ENCODE measurements around the gene PDE8B.

Gene PDE8B

DNA sequence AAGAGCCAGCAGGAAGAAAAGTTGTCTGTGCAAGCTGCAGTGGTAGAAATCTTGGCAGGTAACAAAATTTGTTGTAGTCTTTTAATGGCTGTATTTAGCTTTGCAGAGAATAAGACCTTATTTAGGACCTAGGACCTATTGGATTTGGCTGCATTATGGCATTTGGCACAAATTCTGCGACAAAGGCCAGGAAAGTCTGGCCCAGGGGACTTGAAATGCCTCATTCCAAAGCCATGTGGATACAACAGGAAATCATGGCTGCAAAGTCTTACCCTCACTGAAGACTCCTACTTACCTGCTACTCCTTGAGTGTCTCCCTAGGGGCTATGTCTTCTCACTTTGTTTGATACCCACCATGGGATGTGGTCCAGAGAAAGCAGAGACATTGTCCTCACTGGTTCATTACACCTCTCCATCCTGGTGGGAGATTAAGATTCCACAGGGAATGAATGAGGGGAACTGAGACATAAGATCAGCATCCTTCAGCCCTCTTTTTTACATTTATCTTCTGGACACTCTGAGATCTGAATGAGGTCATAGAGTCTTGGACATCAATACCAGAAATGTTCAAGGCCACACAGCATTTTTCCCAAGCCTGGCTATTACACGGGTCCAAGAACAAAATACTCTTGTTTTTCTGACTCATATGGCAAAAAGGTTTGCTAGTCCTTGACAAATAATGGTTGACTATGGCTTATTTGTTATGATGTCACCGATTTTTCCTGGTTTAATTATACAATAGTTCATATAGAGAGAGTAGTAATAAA, 119.4 kb downstream of the PDE8B start:
- H3K4me2 ChIP-seq: no peak overlapping the region
- H3K9me3 ChIP-seq: no peaks in the 10 kb centered on the region
- peaks cover 17% of the 10 kb centered on the region; the same call in 1 of the 2 replicates for H3K4me1 ChIP-seq
- no peaks in the 10 kb centered on the region for H3K36me3 ChIP-seq
- no peak overlapping the region for H3K27ac ChIP-seq
- no peak for TF ChIP-seq Cebpa-rat (IDR thresholded peaks at IDR 0.05)
- no peaks in the 10 kb centered on the region for H4K20me1 ChIP-seq
- no peaks in the 10 kb centered on the region for H3K27me3 ChIP-seq
- H3K4me3 ChIP-seq: no peak overlapping the region
- H3K9ac ChIP-seq: no peak overlapping the region

DNA sequence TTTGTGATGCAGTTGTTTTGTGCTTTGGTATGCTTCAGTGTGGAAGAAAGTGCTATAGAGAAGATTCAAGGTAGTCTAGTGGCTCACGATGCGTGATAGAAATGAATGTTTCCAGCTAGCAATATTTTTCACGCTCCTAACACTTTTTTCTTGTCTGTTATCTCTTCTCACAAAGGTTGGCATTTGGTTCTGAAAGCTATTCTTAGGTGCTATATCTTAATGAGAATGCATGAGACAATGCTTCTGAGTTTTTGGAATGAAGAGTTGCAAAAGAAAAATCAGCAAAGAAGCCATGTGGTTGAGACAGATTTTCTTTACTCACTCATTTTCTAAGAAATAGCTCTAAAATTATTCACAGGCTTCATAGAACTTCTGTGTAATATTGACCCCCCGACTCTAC, 122.6 kb downstream of the PDE8B start:
- no peak for TF ChIP-seq Cebpa-rat (IDR thresholded peaks at IDR 0.05)
- Histone ChIP-seq H3K9ac (no peak overlapping the region), H3K27ac (no peak overlapping the region), H3K4me3 (no peak overlapping the region), H3K4me1 (peaks cover 17% of the 10 kb centered on the region; the same call in 1 of the 2 replicates), H3K36me3 (no peaks in the 10 kb centered on the region), H4K20me1 (no peaks in the 10 kb centered on the region), H3K9me3 (no peaks in the 10 kb centered on the region), H3K27me3 (no peaks in the 10 kb centered on the region), H3K4me2 (no peak overlapping the region)

DNA sequence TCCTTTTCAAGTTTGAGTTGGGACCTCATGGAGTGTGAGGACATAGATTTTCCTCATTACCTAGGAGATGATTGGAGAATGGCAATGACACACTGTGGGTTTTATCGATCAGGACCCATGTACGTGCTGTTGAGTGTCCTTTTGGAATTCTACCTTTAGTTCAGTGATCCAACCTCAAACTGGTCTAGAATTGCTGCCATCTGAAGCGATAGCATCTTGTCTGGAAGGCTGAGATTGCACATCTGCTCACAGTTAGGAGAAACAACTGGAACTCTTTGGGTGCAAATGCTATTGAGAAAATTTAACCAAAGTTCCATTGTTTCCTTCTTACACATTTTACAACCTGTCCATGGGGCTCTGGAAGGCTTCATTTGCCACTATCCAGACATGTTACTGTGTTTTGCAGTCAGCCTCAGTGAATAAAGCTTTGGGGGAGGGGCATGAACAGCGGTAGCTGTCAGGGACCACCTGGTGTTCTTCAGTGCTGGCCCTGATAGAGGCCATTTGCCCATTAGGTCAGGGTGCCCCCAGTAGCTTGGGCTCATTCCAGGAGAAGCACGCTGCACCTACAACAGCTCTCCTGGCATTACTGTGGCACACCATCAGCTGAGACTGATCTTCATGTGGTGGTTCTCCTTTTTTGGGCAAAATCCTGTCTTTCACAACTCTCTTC, 123.1 kb downstream of the PDE8B start:
- H4K20me1 ChIP-seq: no peaks in the 10 kb centered on the region
- no peak overlapping the region for H3K9ac ChIP-seq
- H3K36me3 ChIP-seq: no peaks in the 10 kb centered on the region
- H3K4me2 ChIP-seq: no peak overlapping the region
- TF ChIP-seq Cebpa-rat (IDR thresholded peaks at IDR 0.05): no peak
- no peaks in the 10 kb centered on the region for H3K9me3 ChIP-seq
- peaks cover 17% of the 10 kb centered on the region; the same call in 1 of the 2 replicates for H3K4me1 ChIP-seq
- H3K27me3 ChIP-seq: no peaks in the 10 kb centered on the region
- no peak overlapping the region for H3K27ac ChIP-seq
- no peak overlapping the region for H3K4me3 ChIP-seq

DNA sequence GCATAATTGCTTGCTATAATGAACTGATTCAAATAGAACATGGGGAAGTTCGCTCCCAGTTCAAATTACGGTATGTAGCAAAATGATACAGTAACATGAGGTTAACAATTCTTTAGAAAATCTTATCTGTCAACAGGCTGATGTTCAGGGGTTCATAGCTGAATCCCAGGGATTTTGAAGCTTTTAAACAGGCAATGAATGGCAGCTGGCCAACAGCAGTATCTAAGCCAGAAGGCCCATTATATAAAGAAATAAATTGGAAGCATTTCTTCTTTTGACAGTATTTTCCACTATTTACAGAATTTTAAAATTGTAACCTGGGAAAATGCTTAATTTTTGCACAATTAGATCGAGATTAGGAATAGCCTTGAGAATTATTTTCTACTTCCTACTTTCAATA, 126.8 kb downstream of the PDE8B start:
- Histone ChIP-seq H3K36me3 (no peaks in the 10 kb centered on the region), H3K9me3 (no peaks in the 10 kb centered on the region), H3K27me3 (no peaks in the 10 kb centered on the region), H4K20me1 (no peaks in the 10 kb centered on the region), H3K4me2 (no peak overlapping the region), H3K27ac (no peak overlapping the region), H3K4me1 (no peaks in the 10 kb centered on the region), H3K9ac (no peak overlapping the region), H3K4me3 (no peak overlapping the region)
- TF ChIP-seq Cebpa-rat (IDR thresholded peaks at IDR 0.05): no peak

DNA sequence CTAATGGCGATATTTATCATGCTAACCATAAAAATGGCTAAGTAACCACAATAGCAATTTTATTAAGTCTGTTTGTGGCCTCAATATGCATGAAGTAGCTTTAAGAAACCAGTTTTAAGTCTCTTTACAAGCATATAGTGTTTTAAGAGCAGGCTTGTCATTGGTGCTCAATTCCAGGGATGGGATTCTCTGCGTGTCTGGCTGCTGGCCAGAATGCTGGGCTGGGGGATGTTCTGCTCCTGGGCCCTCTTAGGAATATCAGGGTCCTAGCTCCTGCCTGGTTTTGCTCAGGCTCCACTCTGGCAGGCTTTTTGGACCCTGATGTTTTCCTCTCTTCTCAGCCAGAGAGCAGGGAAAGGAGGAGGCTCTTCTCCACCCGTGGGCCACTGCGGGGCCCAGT, 127.2 kb downstream of the PDE8B start:
- TF ChIP-seq Cebpa-rat (IDR thresholded peaks at IDR 0.05): no peak

DNA sequence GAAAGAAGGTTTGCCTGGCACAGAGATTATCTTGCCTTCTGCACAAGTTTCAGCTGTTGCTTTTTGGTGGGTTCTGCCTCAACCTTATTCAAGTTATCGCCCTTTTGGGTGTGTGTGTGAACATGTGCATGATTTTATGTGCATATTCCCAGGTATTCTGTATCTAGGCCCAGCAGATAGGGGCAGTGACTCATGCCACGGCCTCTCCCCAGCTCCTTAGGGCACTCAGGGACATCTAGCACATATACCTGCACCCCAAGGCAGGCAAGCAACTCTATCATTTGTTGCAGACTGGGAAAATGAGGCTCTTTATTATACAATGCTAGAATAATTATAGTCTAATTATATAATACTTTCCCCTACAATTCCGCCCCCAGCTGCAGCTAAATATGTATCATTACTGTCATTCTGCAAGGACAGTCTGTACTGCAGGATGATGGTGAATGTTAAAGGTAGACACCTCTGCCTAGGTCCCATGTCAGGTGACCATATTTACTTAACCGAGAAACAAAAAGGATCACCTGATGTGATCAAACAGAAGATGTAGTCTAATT, 128.9 kb downstream of the PDE8B start:
- no peaks in the 10 kb centered on the region for H3K36me3 ChIP-seq
- no peak for TF ChIP-seq Cebpa-rat (IDR thresholded peaks at IDR 0.05)
- H3K9me3 ChIP-seq: no peaks in the 10 kb centered on the region
- no peaks in the 10 kb centered on the region for H3K4me1 ChIP-seq
- no peaks in the 10 kb centered on the region for H4K20me1 ChIP-seq
- no peak overlapping the region for H3K4me3 ChIP-seq
- H3K27me3 ChIP-seq: no peaks in the 10 kb centered on the region
- H3K9ac ChIP-seq: no peak overlapping the region
- no peak overlapping the region for H3K27ac ChIP-seq
- H3K4me2 ChIP-seq: no peak overlapping the region

More for the DNA sequence above, 127.2 kb downstream of the PDE8B start:
- no peaks in the 10 kb centered on the region for H4K20me1 ChIP-seq
- H3K36me3 ChIP-seq: no peaks in the 10 kb centered on the region
- no peaks in the 10 kb centered on the region for H3K27me3 ChIP-seq
- no peak overlapping the region for H3K4me3 ChIP-seq
- no peak overlapping the region for H3K27ac ChIP-seq
- H3K4me1 ChIP-seq: no peaks in the 10 kb centered on the region
- H3K9ac ChIP-seq: no peak overlapping the region
- no peak overlapping the region for H3K4me2 ChIP-seq
- no peaks in the 10 kb centered on the region for H3K9me3 ChIP-seq

DNA sequence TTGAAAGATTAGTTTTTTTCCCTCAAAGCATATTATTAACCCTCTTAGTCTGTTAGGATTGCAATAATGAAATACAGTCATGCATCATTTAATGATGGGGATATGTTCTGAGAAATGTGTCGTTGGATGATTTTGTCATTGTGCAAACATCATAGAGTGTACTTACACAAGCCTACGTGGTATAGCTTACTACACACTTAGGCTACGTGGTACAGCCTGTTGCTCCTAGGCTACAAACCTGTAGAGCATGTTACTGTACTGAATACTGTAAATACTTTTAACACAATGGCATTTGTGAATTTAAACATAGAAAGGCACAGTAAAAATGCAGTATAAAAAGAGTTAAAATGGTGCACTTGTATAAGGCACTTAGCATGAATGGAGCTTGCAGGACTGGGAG, 132.7 kb downstream of the PDE8B start:
- H3K4me2 ChIP-seq: no peak overlapping the region
- no peak for TF ChIP-seq Cebpa-rat (IDR thresholded peaks at IDR 0.05)

DNA sequence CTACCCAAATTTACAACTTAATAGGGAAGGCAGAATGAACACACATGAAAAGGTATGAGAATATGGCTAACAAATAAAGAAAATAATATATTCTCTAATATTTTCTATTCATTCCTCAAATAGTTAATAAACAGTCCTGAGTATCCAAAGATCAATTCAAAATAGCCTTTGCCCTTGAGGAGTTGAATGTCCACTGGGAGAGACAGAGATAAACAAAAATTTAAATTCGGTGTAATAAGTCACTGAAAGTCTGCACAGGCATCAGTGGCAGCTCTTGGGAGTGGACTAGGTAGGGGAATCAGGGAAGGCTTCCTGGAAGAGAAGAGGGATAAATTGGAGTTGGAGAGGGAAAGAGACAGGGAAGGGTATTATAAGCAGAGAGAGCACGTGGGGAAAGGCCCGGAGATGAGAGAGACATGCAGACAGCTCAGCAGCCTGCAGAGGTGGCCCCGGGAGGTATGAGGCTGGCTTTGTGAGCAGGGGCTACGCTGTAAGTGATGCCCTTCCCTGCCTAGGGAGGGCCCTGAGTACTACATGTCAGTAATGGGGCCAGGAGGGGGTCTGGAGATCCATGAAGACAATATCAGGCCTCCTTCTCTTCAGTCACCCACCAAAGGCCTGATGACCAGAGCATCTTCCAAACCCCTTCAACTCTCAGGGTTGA, 137.1 kb downstream of the PDE8B start:
- no peak for TF ChIP-seq Cebpa-rat (IDR thresholded peaks at IDR 0.05)
- Histone ChIP-seq H3K9me3 (no peaks in the 10 kb centered on the region), H3K9ac (no peak overlapping the region), H3K4me3 (no peak overlapping the region), H4K20me1 (no peaks in the 10 kb centered on the region), H3K27ac (no peak overlapping the region), H3K27me3 (no peaks in the 10 kb centered on the region), H3K4me2 (no peak overlapping the region), H3K36me3 (no peaks in the 10 kb centered on the region), H3K4me1 (0 out of 2 replicates have a peak, but pooled peaks cover 5% of the 10 kb centered on the region)

More for the DNA sequence above, 132.7 kb downstream of the PDE8B start:
- no peaks in the 10 kb centered on the region for H3K9me3 ChIP-seq
- H4K20me1 ChIP-seq: no peaks in the 10 kb centered on the region
- H3K4me3 ChIP-seq: no peak overlapping the region
- H3K4me1 ChIP-seq: no peaks in the 10 kb centered on the region
- no peaks in the 10 kb centered on the region for H3K27me3 ChIP-seq
- no peaks in the 10 kb centered on the region for H3K36me3 ChIP-seq
- no peak overlapping the region for H3K9ac ChIP-seq
- no peak overlapping the region for H3K27ac ChIP-seq

DNA sequence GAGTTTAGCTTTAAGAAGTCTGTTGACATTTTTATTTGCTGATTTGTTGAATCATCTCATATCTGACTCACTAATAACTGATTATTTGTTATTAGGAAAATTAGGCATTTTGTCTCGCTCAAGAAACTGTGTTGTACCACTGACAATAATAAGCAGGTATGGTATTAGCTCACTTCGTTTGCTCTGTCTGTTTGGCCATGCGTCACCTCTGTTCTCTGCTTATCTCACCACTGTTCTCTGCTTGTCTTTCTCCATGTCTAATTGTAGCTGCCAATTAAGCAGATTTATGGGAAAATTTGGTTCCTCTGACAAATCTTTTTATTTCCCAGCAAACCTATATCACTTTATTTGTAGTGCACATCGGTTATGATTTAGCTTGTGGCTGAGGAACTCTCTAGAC, 142.8 kb downstream of the PDE8B start:
- H3K9ac ChIP-seq: no peak overlapping the region
- no peak overlapping the region for H3K4me3 ChIP-seq
- H3K9me3 ChIP-seq: no peaks in the 10 kb centered on the region
- TF ChIP-seq Cebpa-rat (IDR thresholded peaks at IDR 0.05): no peak
- H3K27ac ChIP-seq: no peak overlapping the region
- no peak overlapping the region for H3K4me2 ChIP-seq
- H3K27me3 ChIP-seq: no peaks in the 10 kb centered on the region
- H3K4me1 ChIP-seq: 0 out of 2 replicates have a peak, but pooled peaks cover 5% of the 10 kb centered on the region
- no peaks in the 10 kb centered on the region for H4K20me1 ChIP-seq
- H3K36me3 ChIP-seq: no peaks in the 10 kb centered on the region

DNA sequence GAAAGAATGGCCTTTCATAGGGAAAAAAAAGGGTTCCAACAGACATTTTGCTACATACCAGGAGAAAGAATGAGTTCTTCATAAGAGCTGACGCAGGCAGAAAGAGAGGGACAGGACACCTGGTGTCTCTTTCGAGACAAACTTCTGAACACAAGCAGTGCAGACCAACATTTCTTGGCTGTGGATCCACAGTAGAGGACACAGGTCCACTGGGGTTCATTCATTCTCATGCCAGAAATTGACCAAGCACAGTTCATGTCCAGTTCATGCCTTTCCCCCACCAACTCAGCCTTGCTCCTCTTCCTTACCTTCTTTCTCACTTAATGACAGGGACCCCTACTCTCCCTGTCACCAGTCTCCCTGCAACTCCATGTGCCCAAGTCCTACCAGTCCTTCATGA, 144.0 kb downstream of the PDE8B start:
- TF ChIP-seq Cebpa-rat (IDR thresholded peaks at IDR 0.05): no peak
- Histone ChIP-seq H3K27me3 (no peaks in the 10 kb centered on the region), H3K4me1 (no peaks in the 10 kb centered on the region), H3K9me3 (no peaks in the 10 kb centered on the region), H3K9ac (no peak overlapping the region), H3K4me2 (no peak overlapping the region), H3K4me3 (no peak overlapping the region), H3K27ac (no peak overlapping the region), H3K36me3 (no peaks in the 10 kb centered on the region), H4K20me1 (no peaks in the 10 kb centered on the region)
